VCaP (cell line): ENCODE results near the gene ORM1.

ENCODE experiments used
- H3K27ac ChIP-seq: fragments of 450-650 bp; 2 replicates; pipeline ENCODE4 v1.5.1; 2017
- CTCF ChIP-seq: fragments of 450-650 bp; conservative IDR thresholded peaks from 2 replicates; pipeline ENCODE4 v1.5.1; 2017; ENCODE audit warnings: mild to moderate bottlenecking, moderate library complexity

Gene ORM1

GRCh38 chr9:114279693-114280092 lies 43.2 kb upstream of the ORM1 start:
- no peak overlapping the region for H3K27ac ChIP-seq
- no peak for TF ChIP-seq CTCF

- TF ChIP-seq CTCF = no peak
Observed at GRCh38 chr9:114280636-114281472, 42.0 kb upstream of the ORM1 start.

GRCh38 chr9:114281473-114282103 lies 41.3 kb upstream of the ORM1 start:
- TF ChIP-seq CTCF = no peak
- H3K27ac ChIP-seq = no peak overlapping the region

More at GRCh38 chr9:114280636-114281472, 42.0 kb upstream of the ORM1 start:
- no peak overlapping the region for H3K27ac ChIP-seq

GRCh38 chr9:114282104-114282485 lies 40.8 kb upstream of the ORM1 start:
- TF ChIP-seq CTCF = no peak
- H3K27ac ChIP-seq = no peak overlapping the region

- no peak for TF ChIP-seq CTCF
- H3K27ac ChIP-seq = no peak overlapping the region
Observed at GRCh38 chr9:114282507-114282906, 40.4 kb upstream of the ORM1 start.

- no peak overlapping the region for H3K27ac ChIP-seq
- TF ChIP-seq CTCF = no peak
Observed at GRCh38 chr9:114282926-114283325, 40.0 kb upstream of the ORM1 start.

GRCh38 chr9:114283551-114284111 lies 39.3 kb upstream of the ORM1 start:
- no peak overlapping the region for H3K27ac ChIP-seq
- TF ChIP-seq CTCF = no peak
